ENCODE data around the gene YWHAH.

The YWHAH gene

DNA sequence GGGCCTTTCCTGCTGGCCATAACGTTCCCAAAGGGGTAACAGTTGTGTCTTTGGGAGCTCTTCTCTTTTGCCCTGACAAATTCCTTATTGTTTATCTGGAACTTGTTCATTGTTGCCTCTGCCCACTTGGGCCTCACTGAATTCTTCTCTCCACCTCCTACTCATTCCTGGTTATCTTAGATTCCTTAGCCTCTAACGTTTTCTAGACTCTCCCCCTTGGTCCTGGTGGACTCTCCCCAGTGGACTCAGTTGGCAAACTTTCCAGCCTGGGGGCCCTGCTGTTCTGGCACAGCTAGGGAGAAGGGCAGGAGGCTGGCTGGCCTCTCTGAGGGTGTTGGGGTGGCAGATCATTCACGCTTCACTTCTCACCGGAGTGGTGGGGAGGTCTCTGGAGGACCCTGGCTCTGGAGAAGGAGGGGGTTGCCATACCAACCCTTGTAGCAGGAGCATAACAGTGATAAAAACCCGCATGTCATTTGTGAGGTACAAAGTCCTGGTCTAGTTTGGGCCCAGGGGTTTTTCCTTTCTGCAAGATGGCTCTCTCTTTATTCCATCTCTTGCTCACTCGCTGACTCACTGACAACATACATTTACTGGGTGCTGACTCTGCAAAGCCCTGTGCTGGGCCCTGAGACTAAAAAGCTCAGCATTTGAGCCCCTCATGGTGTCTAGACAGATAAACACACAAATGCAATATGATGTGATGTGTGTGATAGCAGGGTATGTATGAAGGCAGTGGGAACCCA, 39.7 kb downstream of the YWHAH start:
- peak; percentile 3 for DNase-seq

- no peak for DNase-seq
These were observed 42.9 kb downstream of the YWHAH start for GRCh38 chr22:31987218-31987617.

- no peak for DNase-seq
These were observed 46.9 kb downstream of the YWHAH start for GRCh38 chr22:31991102-31991839.

- DNase-seq: no peak
These were observed 50.7 kb downstream of the YWHAH start for GRCh38 chr22:31995046-31995445.

- DNase-seq: no peak
These were observed 51.5 kb downstream of the YWHAH start for GRCh38 chr22:31995807-31996206.

DNA sequence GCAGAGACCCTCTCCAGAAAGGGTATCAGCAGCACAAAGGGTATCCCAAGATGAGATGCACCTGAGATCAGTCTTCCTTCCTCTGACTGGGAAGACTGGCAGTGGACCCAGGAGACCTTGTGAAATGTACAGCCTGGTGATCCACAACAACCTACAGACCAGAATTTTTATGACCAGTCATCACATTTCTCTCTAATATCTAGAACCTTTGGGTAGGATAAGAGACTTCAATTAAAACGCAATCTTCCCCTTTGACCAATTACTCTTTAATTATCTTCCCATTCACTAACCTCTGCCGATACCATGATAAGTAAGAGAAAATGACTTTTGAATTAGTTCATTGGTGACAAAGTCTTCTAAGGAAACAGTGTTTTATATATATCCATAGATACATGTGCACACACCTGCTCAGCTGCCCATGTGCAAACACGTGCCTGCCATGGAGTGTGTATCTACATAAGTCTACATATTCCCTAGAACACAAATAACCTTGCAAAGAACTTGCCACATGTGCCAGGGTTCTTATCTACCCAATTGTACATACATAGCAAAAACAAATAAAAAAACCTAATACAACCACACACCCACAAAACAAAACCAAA, 54.5 kb downstream of the YWHAH start:
- DNase-seq: no peak

DNA sequence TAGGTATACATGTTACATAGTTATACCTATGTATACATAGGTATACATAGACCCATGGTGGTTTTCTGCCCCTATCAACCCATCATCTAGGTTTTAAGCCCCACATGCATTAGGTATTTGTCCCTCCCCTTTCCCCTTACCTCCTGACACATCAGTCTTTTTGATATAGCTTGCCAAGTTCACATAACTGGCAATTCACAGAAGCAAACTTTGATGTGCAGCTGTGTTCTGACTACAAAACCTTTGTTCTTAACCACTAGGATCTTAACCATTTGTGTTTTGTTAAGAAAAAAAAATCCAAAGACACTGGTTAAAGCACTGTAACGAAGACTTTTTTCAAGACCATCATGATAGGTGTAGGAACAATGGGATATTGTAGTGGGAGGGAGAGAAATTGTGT, 55.8 kb downstream of the YWHAH start:
- no peak for DNase-seq

- no peak for DNase-seq
These were observed 61.1 kb downstream of the YWHAH start for GRCh38 chr22:32005453-32005852.
